ENCODE data around the gene ORAI3. TPM values are rescaled to one million over a fixed set of nuclear protein-coding genes. Genes with fewer than 3 reads are reported as not detected.

ORAI3 gene
- total and polyA plus RNA-seq, 2 of the 13 experiments (the other 11 are each of a cell fraction or from before 2014, with no cell fraction given) = 11.4 to 32.0 TPM

DNA sequence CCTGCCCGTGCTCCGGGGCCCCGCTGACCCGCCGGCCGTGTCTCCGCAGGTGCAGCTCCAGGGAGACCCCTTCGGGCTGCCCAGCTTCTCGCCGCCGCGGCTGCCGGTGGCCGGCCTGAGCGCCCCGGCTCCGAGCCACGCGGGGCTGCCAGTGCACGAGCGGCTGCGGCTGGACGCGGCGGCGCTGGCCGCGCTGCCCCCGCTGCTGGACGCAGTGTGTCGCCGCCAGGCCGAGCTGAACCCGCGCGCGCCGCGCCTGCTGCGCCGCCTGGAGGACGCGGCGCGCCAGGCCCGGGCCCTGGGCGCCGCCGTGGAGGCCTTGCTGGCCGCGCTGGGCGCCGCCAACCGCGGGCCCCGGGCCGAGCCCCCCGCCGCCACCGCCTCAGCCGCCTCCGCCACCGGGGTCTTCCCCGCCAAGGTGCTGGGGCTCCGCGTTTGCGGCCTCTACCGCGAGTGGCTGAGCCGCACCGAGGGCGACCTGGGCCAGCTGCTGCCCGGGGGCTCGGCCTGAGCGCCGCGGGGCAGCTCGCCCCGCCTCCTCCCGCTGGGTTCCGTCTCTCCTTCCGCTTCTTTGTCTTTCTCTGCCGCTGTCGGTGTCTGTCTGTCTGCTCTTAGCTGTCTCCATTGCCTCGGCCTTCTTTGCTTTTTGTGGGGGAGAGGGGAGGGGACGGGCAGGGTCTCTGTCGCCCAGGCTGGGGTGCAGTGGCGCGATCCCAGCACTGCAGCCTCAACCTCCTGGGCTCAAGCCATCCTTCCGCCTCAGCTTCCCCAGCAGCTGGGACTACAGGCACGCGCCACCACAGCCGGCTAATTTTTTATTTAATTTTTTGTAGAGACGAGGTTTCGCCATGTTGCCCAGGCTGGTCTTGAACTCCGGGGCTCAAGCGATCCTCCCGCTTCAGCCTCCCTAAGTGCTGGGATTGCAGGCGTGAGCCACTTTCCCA lies 46.6 kb upstream of the ORAI3 start (continued):
- TF ChIP-seq KLF11 (CRISPR knock-in tag; IDR thresholded peaks at IDR 0.05) = no peak; the same call in 1 of the 2 replicates
- TF ChIP-seq ESRRA (CRISPR knock-in tag; IDR thresholded peaks at IDR 0.05; ENCODE audit: low read depth) = no peak; the same call in 1 of the 2 replicates
- TF ChIP-seq ZNF605 (CRISPR knock-in tag; IDR thresholded peaks at IDR 0.05) = no peak
- TF ChIP-seq SSRP1 (CRISPR knock-in tag; IDR thresholded peaks at IDR 0.05) = 0 out of 2 replicates have a peak, but pooled peaks have one; percentile 51
- 0 out of 2 replicates have a peak, but pooled peaks have one; percentile 16 for TF ChIP-seq ZNF430 (CRISPR knock-in tag; IDR thresholded peaks at IDR 0.05)
- TF ChIP-seq HNF1A (IDR thresholded peaks at IDR 0.05; ENCODE audit: low read depth) = no peak
- no peak for TF ChIP-seq HNF1A (CRISPR knock-in tag; IDR thresholded peaks at IDR 0.05; ENCODE audit: borderline replicate concordance)
- no peak for TF ChIP-seq KLF6 (CRISPR knock-in tag; IDR thresholded peaks at IDR 0.05)
- no peak for TF ChIP-seq PREB (CRISPR knock-in tag; IDR thresholded peaks at IDR 0.05)
- TF ChIP-seq ZNF33B (CRISPR knock-in tag; IDR thresholded peaks at IDR 0.05) = no peak
- no peak for TF ChIP-seq BRCA1 (CRISPR knock-in tag; IDR thresholded peaks at IDR 0.05)
- no peak for TF ChIP-seq EEA1 (CRISPR knock-in tag; IDR thresholded peaks at IDR 0.05; ENCODE audit: borderline replicate concordance)
- peak; percentile 68; the same call in 1 of the 2 replicates for TF ChIP-seq CAMTA2 (CRISPR knock-in tag; IDR thresholded peaks at IDR 0.05; ENCODE audit: borderline replicate concordance)
- TF ChIP-seq ZNF512B (CRISPR knock-in tag; IDR thresholded peaks at IDR 0.05; ENCODE audit: borderline replicate concordance) = no peak
- no peak for TF ChIP-seq CC2D1A (CRISPR knock-in tag; IDR thresholded peaks at IDR 0.05)
- TF ChIP-seq, protein P1, sequence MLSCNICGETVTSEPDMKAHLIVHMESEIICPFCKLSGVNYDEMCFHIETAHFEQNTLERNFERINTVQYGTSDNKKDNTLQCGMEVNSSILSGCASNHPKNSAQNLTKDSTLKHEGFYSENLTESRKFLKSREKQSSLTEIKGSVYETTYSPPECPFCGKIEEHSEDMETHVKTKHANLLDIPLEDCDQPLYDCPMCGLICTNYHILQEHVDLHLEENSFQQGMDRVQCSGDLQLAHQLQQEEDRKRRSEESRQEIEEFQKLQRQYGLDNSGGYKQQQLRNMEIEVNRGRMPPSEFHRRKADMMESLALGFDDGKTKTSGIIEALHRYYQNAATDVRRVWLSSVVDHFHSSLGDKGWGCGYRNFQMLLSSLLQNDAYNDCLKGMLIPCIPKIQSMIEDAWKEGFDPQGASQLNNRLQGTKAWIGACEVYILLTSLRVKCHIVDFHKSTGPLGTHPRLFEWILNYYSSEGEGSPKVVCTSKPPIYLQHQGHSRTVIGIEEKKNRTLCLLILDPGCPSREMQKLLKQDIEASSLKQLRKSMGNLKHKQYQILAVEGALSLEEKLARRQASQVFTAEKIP (CRISPR knock-in tag; IDR thresholded peaks at IDR 0.05; ENCODE audit: borderline replicate concordance) = no peak
- TF ChIP-seq ZNF18 (CRISPR knock-in tag; IDR thresholded peaks at IDR 0.05; ENCODE audit: insufficient replicate concordance) = no peak
